IMR-90 (cell line): ENCODE data around the gene IGSF9B. TPM values are rescaled to one million over a fixed set of nuclear protein-coding genes. Genes with fewer than 3 reads are reported as not detected.

Source experiments
- ATAC-seq: fragments of 200-7000 bp; cut with Tn5 transposase; 2 replicates; pipeline ENCODE4 v1.9.1; 2020; ENCODE audit warnings: low read depth, mild to moderate bottlenecking, moderate library complexity
- BruUV-seq: library from RNA; stranded (reverse); fragments of 400-500 nt; replicated peaks from 2 replicates; lab custom pipeline; 2021; lab: Mats Ljungman, UMichigan
- CTCF ChIA-PET: fragments of 300-600 bp; formaldehyde crosslinking; extraction: SDS; loops from one replicate; lab custom pipeline; 2021; ENCODE audit warnings: antibody characterized with exemption; lab: Yijun Ruan, JAX
- POLR2A ChIA-PET: fragments of 300-600 bp; sonication (Branson Sonifier 250); formaldehyde crosslinking; loops from one replicate; lab custom pipeline; 2022; ENCODE audit warnings: antibody characterized with exemption; ENCODE audit not compliant: unreplicated experiment; lab: Charles Lee
- DNase-seq: peaks from one replicate; pipeline ENCODE4 v3.0.0; 2013
- H2AFZ ChIP-seq: replicated peaks from 2 replicates; pipeline ENCODE3; 2013; ENCODE audit warnings: low read length, mild to moderate bottlenecking; ENCODE audit not compliant: poor library complexity
- H2AK5ac ChIP-seq: 2 replicates; pipeline ENCODE4 v1.6.1; 2013; ENCODE audit warnings: low read depth, low read length, inconsistent platforms
- H2AK9ac ChIP-seq: replicated peaks from 2 replicates; pipeline ENCODE3; 2013; ENCODE audit warnings: mild to moderate bottlenecking, low read depth, low read length, moderate library complexity; ENCODE audit not compliant: poor library complexity
- H2BK120ac ChIP-seq: 2 replicates; pipeline ENCODE4 v1.6.1; 2013; ENCODE audit warnings: low read depth, low read length, inconsistent platforms
- H2BK15ac ChIP-seq: 3 replicates; pipeline ENCODE4 v1.6.1; 2013; ENCODE audit warnings: low read depth, low read length, inconsistent platforms
- H2BK20ac ChIP-seq: 2 replicates; pipeline ENCODE4 v1.6.1; 2013; ENCODE audit warnings: low read depth, mild to moderate bottlenecking, inconsistent platforms, low read length, moderate library complexity
- H2BK5ac ChIP-seq: 2 replicates; pipeline ENCODE4 v1.6.1; 2013; ENCODE audit warnings: mild to moderate bottlenecking, low read depth, low read length, inconsistent platforms; ENCODE audit not compliant: poor library complexity, severe bottlenecking
- H3K14ac ChIP-seq: replicated peaks from 2 replicates; pipeline ENCODE4 v1.6.1; 2013; ENCODE audit warnings: low read depth, low read length, inconsistent platforms
- H3K18ac ChIP-seq: 2 replicates; pipeline ENCODE4 v1.6.1; 2013; ENCODE audit warnings: low read depth, low read length, control low read depth
- H3K23ac ChIP-seq: 2 replicates; pipeline ENCODE4 v1.6.1; 2013; ENCODE audit warnings: low read depth, low read length, inconsistent platforms
- H3K27ac ChIP-seq: 2 replicates; pipeline ENCODE4 v1.5.1; 2013; ENCODE audit warnings: mild to moderate bottlenecking, control low read depth, low read length; ENCODE audit not compliant: insufficient read depth
- H3K27me3 ChIP-seq: 2 replicates; pipeline ENCODE4 v1.6.1; 2013; ENCODE audit warnings: low read length; ENCODE audit not compliant: control insufficient read depth, insufficient read depth
- H3K36me3 ChIP-seq: 2 replicates; pipeline ENCODE4 v1.6.1; 2013; ENCODE audit warnings: low read length, mixed read lengths; ENCODE audit not compliant: control insufficient read depth, insufficient read depth
- H3K4ac ChIP-seq: 2 replicates; pipeline ENCODE4 v1.6.1; 2013; ENCODE audit warnings: low read depth, low read length, inconsistent platforms
- H3K4me1 ChIP-seq: 2 replicates; pipeline ENCODE4 v1.6.1; 2013; ENCODE audit warnings: low read length, mixed read lengths; ENCODE audit not compliant: control insufficient read depth, insufficient read depth
- H3K4me2 ChIP-seq: 2 replicates; pipeline ENCODE4 v1.6.1; 2013; ENCODE audit warnings: low read depth, mild to moderate bottlenecking, control low read depth, low read length, moderate library complexity
- H3K4me3 ChIP-seq: 2 replicates; pipeline ENCODE4 v1.5.1; 2013; ENCODE audit warnings: low read depth, mild to moderate bottlenecking, control low read depth, low read length, moderate library complexity; ENCODE audit not compliant: insufficient read depth
- H3K56ac ChIP-seq: 2 replicates; pipeline ENCODE4 v1.6.1; 2013; ENCODE audit warnings: low read length, inconsistent platforms; ENCODE audit not compliant: insufficient read depth; ENCODE audit errors: extremely low read depth
- H3K79me1 ChIP-seq, 2 experiments: 2 replicates each; pipeline ENCODE4 v1.6.1; 2013; ENCODE audit warnings: low read length in 2 of 2, inconsistent platforms in 1 of 2, low read depth in 1 of 2
- H3K9ac ChIP-seq: 2 replicates; pipeline ENCODE4 v1.6.1; 2013; ENCODE audit warnings: low read depth, low read length, control low read depth
- H3K9me1 ChIP-seq: 2 replicates; pipeline ENCODE4 v1.6.1; 2013; ENCODE audit warnings: low read length, inconsistent platforms; ENCODE audit not compliant: insufficient read depth
- H3K9me3 ChIP-seq: 2 replicates; pipeline ENCODE4 v1.6.1; 2013; ENCODE audit warnings: low read length; ENCODE audit not compliant: control insufficient read depth, insufficient read depth
- H4K20me1 ChIP-seq: 2 replicates; pipeline ENCODE4 v1.6.1; 2013; ENCODE audit warnings: low read length, inconsistent platforms; ENCODE audit not compliant: insufficient read depth
- H4K5ac ChIP-seq: 2 replicates; pipeline ENCODE4 v1.6.1; 2013; ENCODE audit warnings: mild to moderate bottlenecking, low read depth, low read length, control low read depth
- H4K8ac ChIP-seq, 2 experiments: 2 replicates each; pipeline ENCODE4 v1.6.1; 2013; ENCODE audit warnings: low read depth in 2 of 2, low read length in 2 of 2, control low read depth in 1 of 2, inconsistent platforms in 1 of 2
- H4K91ac ChIP-seq: 2 replicates; pipeline ENCODE4 v1.6.1; 2013; ENCODE audit warnings: low read depth, low read length, inconsistent platforms; ENCODE audit not compliant: insufficient read depth
- MXI1 ChIP-seq: IDR thresholded peaks from 2 replicates; pipeline ENCODE4 v1.6.1; 2012; ENCODE audit warnings: low read depth, mild to moderate bottlenecking, low read length, moderate library complexity, borderline replicate concordance
- WGBS, 2 experiments: methylation state at CpG; one replicate each; pipeline versions ENCODE4 v1.1.5 to v1.1.7; 2013; ENCODE audit warnings: missing lambda C conversion rate in 2 of 2; ENCODE audit not compliant: insufficient read length in 1 of 2; ENCODE audit errors: extremely low coverage in 2 of 2; 5-methylcytosine and 5-hydroxymethylcytosine counted together
- dilution Hi-C: fragments of 300-500 bp; cut with HindIII; formaldehyde crosslinking; loops from one replicate; pipeline ENCODE4 v1.14.3; 2018; ENCODE audit warnings: low sequenced_read_pairs; ENCODE audit not compliant: unreplicated experiment
- in situ Hi-C: fragments of 300-500 bp; cut with MboI; formaldehyde crosslinking; loops from 3 replicates; pipeline ENCODE4 v1.14.3; 2019; ENCODE audit warnings: low sequenced_read_pairs, inconsistent platforms, mixed read lengths
- intact Hi-C: fragments of 100-400 bp; cut with micrococcal nuclease; formaldehyde crosslinking; loops from 2 replicates; pipeline ENCODE4 v1.10.0; 2022
- polyA plus RNA-seq, 3 experiments: library from polyadenylated mRNA; depleted of rRNA; stranded (reverse); fragments of >200 nt; gene quantifications; 2 replicates each; pipeline ENCODE4 v1.2.3, GENCODE V29; 2012; ENCODE audit warnings: low replicate concordance in 1 of 3
- total RNA-seq: library from RNA; depleted of rRNA; stranded (reverse); fragments of >200 nt; gene quantifications from 2 replicates; pipeline ENCODE4 v1.2.3, GENCODE V29; 2012

The IGSF9B gene
- total and polyA plus RNA-seq, 2 of the 4 experiments (the other 2 are of a cell fraction): under 0.01 to 0.10 TPM

GRCh38 chr11:133950874-133951326, 5.9 kb downstream of the IGSF9B start:
- Histone ChIP-seq H2AK9ac (no peak overlapping the region), H3K36me3 (no peaks in the 10 kb centered on the region), H3K4me1 (peaks cover 2% of the 10 kb centered on the region; the same call in 1 of the 2 replicates), H2AFZ (no peak overlapping the region), H3K27ac (no peak overlapping the region), H3K4me2 (no peak overlapping the region), H3K4ac (no peak overlapping the region), H3K23ac (no peak overlapping the region), H4K8ac (no peak overlapping the region), H2BK15ac (no peak overlapping the region), H3K18ac (no peak overlapping the region), H2AK5ac (no peak overlapping the region), H4K5ac (no peak overlapping the region), H3K14ac (no peak overlapping the region), H4K20me1 (no peaks in the 10 kb centered on the region), H2BK5ac (no peak overlapping the region), H3K9ac (no peak overlapping the region), H3K4me3 (no peak overlapping the region), H3K9me1 (no peaks in the 10 kb centered on the region), H2BK20ac (no peak overlapping the region), H3K56ac (no peak overlapping the region), H3K27me3 (peaks cover 49% of the 10 kb centered on the region), H2BK120ac (no peak overlapping the region), H4K91ac (no peak overlapping the region), H3K79me1 (no peaks in the 10 kb centered on the region), H3K9me3 (no peaks in the 10 kb centered on the region)
- BruUV-seq: no TSS peak
- ChIA-PET CTCF (no interaction called here), POLR2A (no interaction called here)
- no peak for ATAC-seq
- DNase-seq: no peak
- dilution Hi-C loops: no loop called here
- no peak for TF ChIP-seq MXI1
- in situ Hi-C loops: no loop called here
- intact Hi-C loops: no loop called here
- no CpG with 5 or more reads among the region's 17 CpGs for WGBS, 2 experiments
